Loucy (cell line): Measurements from ENCODE around the gene GATB.

ENCODE experiments used
- EZH2phosphoT487 ChIP-seq: fragments of 200-600 bp; IDR thresholded peaks from 2 replicates; pipeline ENCODE4 v1.6.1; 2018; ENCODE audit warnings: antibody characterized with exemption, mild to moderate bottlenecking, moderate library complexity, borderline replicate concordance
- TF ChIP-seq, protein P1 (sequence below): fragments of 200-600 bp; sonication (generic); conservative IDR thresholded peaks from 2 replicates; pipeline ENCODE4 v1.5.1; 2014; ENCODE audit warnings: mild to moderate bottlenecking, antibody characterized with exemption, low read length

DNA sequence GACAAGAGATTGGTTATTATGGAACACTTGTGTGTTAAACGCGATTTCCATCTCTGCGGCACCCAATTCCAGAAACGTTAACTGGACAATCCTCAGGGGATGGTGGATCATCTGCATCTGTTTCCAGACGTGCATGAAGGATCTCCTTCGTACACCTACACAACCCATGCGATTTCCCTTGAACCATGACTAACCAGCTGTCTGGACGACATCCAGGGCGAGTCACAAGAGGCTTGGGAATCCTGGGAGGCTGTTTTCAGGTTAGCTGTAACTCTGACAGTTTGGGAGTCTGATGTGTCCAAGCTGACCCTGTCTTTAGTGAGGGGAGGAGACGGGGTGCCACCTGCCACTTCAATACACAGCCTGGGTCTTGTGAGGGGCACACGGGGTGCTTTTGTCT is 84.5 kb downstream of the GATB start:
- TF ChIP-seq, protein P1, sequence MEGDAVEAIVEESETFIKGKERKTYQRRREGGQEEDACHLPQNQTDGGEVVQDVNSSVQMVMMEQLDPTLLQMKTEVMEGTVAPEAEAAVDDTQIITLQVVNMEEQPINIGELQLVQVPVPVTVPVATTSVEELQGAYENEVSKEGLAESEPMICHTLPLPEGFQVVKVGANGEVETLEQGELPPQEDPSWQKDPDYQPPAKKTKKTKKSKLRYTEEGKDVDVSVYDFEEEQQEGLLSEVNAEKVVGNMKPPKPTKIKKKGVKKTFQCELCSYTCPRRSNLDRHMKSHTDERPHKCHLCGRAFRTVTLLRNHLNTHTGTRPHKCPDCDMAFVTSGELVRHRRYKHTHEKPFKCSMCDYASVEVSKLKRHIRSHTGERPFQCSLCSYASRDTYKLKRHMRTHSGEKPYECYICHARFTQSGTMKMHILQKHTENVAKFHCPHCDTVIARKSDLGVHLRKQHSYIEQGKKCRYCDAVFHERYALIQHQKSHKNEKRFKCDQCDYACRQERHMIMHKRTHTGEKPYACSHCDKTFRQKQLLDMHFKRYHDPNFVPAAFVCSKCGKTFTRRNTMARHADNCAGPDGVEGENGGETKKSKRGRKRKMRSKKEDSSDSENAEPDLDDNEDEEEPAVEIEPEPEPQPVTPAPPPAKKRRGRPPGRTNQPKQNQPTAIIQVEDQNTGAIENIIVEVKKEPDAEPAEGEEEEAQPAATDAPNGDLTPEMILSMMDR = no peak
- TF ChIP-seq EZH2phosphoT487 = no peak
